HG03045 (cell line): ENCODE results near the gene POU1F1.
"Not testable (repeated sequence)": the region's sequence is repeated elsewhere in the genome, so short reads cannot be mapped to it uniquely, and the experiment has no call there.

Source experiments
- ATAC-seq: cut with Tn5 transposase; IDR thresholded peaks from one replicate; pipeline ENCODE4 v1.9.1; 2021; ENCODE audit warnings: mild to moderate bottlenecking, moderate library complexity; ENCODE audit not compliant: unreplicated experiment

POU1F1 gene, protein sequence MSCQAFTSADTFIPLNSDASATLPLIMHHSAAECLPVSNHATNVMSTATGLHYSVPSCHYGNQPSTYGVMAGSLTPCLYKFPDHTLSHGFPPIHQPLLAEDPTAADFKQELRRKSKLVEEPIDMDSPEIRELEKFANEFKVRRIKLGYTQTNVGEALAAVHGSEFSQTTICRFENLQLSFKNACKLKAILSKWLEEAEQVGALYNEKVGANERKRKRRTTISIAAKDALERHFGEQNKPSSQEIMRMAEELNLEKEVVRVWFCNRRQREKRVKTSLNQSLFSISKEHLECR

DNA sequence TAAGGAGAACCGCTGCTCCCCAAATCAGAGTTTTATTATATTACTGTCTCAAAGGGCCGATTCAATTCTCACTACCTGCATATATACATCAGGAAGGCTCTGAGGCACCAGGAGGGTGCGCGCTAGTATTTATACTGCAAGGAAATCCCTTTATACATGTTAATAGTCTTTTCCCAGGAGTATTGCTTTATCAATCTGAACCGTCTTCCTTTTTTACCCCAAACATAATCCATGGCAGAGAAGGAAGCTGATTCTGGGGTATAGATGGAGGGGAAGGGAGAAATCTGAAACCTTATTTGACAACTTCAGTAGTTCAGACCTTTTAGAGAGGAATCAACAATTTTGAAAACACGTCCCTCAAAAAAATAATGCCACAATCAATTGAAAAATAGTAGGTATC lies at the start of gene POU1F1:
Gene POU1F1, minus strand, starts transcription at position 101 of the 400 bp plus-strand sequence. CDS start 122 bp downstream, outside the sequence.
- no peak for ATAC-seq

- ATAC-seq: no peak
Measured at GRCh38 chr3:87324609-87325008, 48.2 kb upstream of the POU1F1 start.

GRCh38 chr3:87320756-87321626 lies 44.6 kb upstream of the POU1F1 start:
- ATAC-seq: no peak

- ATAC-seq: no peak
Measured at GRCh38 chr3:87318617-87319021, 42.2 kb upstream of the POU1F1 start.

DNA sequence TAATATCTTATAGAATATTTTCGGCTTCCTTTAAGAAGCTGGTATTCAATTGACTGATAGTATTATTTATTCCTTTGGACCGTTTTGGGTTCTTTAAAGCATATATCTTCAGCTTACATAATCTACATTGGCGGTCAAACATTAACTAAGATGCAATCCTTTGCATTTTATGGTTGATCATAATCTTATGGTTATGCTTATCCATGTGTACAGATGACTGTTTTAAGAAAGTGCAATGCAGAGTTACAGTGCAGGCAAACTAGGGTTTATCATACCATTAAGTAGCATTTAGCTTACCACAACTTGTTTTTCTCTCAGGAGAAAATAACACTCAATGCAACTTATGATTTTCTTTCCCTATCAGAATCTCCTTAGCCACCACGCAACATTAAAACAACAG lies 41.4 kb upstream of the POU1F1 start:
- no peak for ATAC-seq

DNA sequence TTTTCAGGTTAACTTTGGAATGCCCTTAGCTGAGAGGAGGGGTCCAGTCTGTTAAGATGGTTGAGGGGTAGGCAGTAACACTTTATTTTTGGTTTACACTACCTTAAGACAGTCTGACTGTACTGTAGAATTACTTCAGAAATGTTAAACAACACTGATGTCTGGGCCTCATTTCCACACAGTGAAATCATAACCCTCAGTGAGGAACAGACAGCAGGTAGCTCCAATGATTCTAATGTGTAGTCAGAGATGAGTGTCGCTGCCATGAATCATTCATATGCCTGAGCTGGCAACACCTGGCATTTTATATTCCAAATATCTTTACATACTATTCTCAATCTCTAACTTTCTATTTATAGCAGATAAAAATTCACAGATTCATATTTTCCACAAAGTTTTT lies 37.3 kb upstream of the POU1F1 start:
- no peak for ATAC-seq

GRCh38 chr3:87311309-87311708 lies 34.9 kb upstream of the POU1F1 start:
- ATAC-seq: no peak

- ATAC-seq: no peak
Measured at GRCh38 chr3:87309601-87310000, 33.2 kb upstream of the POU1F1 start.

DNA sequence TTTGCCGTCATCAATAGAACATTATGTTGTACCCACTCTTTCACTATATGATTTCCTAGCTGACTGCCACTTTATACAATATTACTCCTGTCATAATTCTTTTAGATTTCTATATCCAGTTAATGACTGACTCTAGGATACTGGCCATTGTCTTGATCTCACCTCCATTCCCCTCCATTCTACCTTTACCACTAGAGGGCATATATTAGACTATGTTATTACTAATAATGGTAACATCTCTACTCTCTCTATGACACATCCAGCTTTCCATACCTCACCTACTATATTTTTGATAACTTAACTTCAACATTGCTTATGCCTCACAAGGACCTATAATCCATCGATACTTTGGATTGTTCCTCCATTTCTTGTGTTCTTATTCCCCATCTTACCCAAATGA lies 31.4 kb upstream of the POU1F1 start:
- no peak for ATAC-seq

DNA sequence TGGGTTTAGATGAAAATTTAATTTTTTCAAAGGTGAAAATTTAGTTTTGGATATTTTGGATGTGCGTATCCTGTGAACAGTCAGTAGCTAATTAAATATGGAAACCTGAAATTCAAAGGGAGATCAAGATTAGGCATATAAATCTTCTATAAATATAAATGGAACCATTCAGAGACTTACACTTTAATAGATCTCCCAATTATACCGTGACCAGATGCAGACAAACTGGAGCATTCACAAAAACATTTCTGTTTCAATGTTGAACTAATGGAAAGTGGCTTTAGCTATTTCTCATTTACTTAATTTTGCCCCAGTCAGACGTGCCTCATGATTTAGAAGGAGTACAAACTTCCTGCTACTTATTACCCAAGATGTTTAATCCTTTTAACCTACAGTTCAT lies 29.1 kb upstream of the POU1F1 start:
- ATAC-seq: no peak

GRCh38 chr3:87305031-87305430 lies 28.6 kb upstream of the POU1F1 start:
- ATAC-seq: not testable (repeated sequence)

GRCh38 chr3:87298111-87298718 lies 21.8 kb upstream of the POU1F1 start:
- ATAC-seq: peak; percentile 55

GRCh38 chr3:87288446-87288845 lies 12.1 kb upstream of the POU1F1 start:
- ATAC-seq: no peak

GRCh38 chr3:87287011-87287410 lies 10.6 kb upstream of the POU1F1 start:
- peak; percentile 53 for ATAC-seq

DNA sequence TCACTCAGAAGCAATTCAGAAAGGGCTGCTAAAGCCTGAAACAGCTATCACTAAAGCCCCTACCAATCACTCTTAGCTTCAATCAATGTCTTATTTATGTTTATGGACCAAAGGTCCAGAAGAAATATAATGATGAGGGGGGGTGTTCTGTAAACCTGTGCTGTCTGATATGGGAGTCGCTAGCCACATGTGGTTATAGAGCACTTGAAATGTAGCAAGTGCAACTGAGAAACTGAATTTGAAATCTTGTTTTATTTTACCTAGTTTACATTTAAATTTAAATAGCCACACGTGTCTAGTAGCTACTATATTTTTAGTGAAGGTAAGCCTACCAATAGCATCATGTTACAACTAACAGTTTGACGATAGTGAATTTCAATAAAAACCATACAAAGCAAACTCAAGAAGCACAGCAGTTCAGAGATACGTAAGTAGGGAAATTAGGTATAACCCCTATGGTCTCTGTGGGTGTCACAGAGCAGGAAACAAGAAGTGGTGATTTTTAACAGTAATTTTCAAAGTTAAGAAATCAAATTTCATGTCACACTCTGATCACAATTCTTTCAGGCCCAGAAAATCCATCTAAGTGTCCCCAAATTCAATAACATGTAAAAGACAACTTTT lies 3.6 kb downstream of the POU1F1 start:
- peak; percentile 78 for ATAC-seq

DNA sequence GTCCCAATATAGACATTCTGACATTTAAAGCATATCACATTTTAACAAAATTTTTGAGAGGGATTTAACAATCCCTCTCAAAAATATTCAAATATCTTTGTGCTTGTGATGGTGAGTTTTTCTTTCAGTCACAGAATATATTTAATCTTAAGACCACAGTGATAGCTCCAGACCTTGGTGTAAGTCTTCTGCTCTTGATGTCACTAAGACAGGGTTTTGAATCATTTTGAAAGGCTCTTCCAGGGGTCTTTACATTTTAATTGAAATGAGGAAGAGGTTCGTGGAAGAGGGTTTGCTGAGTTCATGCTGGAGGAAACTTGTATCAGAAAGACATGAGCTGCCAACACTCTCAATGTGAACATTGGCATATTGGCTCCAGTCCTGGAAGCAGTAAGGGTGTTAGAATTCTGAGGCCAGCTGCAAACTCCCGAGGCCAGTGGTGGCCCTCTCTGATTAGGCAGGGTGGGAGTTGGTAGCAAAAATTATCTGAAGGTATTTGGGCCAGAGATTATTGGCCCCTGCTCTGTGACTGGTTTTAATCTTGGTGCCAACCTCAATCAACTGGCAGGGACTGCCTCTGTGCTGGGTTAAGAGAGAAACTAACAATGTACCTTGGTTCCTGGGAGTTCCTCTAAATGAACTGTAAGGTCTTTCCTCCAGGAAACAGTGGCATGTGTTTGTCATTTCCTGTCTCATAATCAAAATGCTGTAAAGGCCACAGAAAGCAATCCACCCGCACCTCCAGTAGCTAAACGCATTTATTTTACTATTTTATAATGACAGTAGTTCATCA lies 5.3 kb downstream of the POU1F1 start:
- no peak for ATAC-seq

GRCh38 chr3:87269723-87270122 lies 6.7 kb downstream of the POU1F1 start:
- ATAC-seq: no peak

GRCh38 chr3:87268646-87269211 lies 7.7 kb downstream of the POU1F1 start:
- ATAC-seq: no peak

DNA sequence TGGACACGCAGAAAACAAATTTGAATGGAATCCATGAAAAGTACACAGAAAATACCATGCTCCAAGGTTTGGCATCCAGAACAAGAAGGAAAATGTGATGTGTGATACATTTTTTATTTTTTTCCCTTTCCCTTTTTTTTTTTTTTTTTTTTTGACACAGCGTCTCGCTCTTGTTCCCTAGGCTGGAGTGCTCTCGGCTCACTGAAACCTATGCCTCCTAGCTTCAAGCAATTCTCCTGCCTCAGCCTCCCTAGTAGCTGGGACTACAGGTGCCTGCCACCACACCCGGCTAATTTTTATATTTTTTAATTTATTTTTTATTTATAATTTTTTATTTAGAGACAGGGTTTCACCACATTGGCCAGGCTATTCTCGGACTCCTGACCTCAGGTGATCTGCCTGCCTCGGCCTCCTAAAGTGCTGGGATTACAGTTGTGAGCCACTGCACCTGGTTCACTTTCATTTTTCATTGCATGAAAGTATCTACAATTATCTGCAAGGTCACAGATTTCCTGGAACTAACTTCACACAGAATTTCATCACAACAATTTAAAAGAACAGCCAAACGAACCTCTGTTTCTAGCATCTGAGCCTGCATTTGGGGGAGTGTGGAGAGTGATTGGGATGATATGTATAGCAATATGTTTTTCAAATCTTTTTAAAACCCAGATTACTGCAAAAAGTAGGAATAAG lies 8.3 kb downstream of the POU1F1 start:
- ATAC-seq: no peak

- no peak for ATAC-seq
Measured at GRCh38 chr3:87261925-87262324, 14.5 kb downstream of the POU1F1 start.
